IPS-15b (cell line): ENCODE results near the gene SMARCB1.
A peak's percentile ranks its signal among the peaks of the same experiment; 100 is the strongest.

Source experiments
- H3K27me3 ChIP-seq: one replicate; pipeline ENCODE4 v1.6.1; 2013; ENCODE audit warnings: low read length; ENCODE audit not compliant: control insufficient read depth, insufficient read depth
- H3K36me3 ChIP-seq: one replicate; pipeline ENCODE4 v1.6.1; 2013; ENCODE audit warnings: low read length; ENCODE audit not compliant: control insufficient read depth, insufficient read depth
- H3K4me1 ChIP-seq: one replicate; pipeline ENCODE4 v1.6.1; 2013; ENCODE audit warnings: mild to moderate bottlenecking, low read length; ENCODE audit not compliant: control insufficient read depth, insufficient read depth
- H3K4me3 ChIP-seq: one replicate; pipeline ENCODE4 v1.5.1; 2013; ENCODE audit warnings: low read depth, low read length
- H3K9ac ChIP-seq: one replicate; pipeline ENCODE4 v1.6.1; 2013; ENCODE audit warnings: low read depth, mild to moderate bottlenecking, low read length
- H3K9me3 ChIP-seq: one replicate; pipeline ENCODE4 v1.6.1; 2013; ENCODE audit warnings: mild to moderate bottlenecking, low read length; ENCODE audit not compliant: control insufficient read depth, insufficient read depth

The SMARCB1 gene

GRCh38 chr22:23763954-23764353 is 22.8 kb upstream of the SMARCB1 start:
- no peak overlapping the region for H3K9ac ChIP-seq
- H3K4me1 ChIP-seq: peaks cover 13% of the 10 kb centered on the region
- peaks cover under 1% of the 10 kb centered on the region for H3K27me3 ChIP-seq
- peak overlapping the region; percentile 52 for H3K4me3 ChIP-seq
- no peaks in the 10 kb centered on the region for H3K9me3 ChIP-seq
- H3K36me3 ChIP-seq: peaks cover 13% of the 10 kb centered on the region

GRCh38 chr22:23764899-23765881 is 21.6 kb upstream of the SMARCB1 start:
- Histone ChIP-seq H3K27me3 (peaks cover 9% of the 10 kb centered on the region), H3K4me3 (no peak overlapping the region), H3K9ac (no peak overlapping the region), H3K36me3 (peaks cover 13% of the 10 kb centered on the region), H3K9me3 (no peaks in the 10 kb centered on the region), H3K4me1 (peaks cover 13% of the 10 kb centered on the region)

GRCh38 chr22:23767303-23767672 is 19.5 kb upstream of the SMARCB1 start:
- Histone ChIP-seq H3K4me1 (peaks cover 13% of the 10 kb centered on the region), H3K9ac (peak overlapping the region; percentile 73)

DNA sequence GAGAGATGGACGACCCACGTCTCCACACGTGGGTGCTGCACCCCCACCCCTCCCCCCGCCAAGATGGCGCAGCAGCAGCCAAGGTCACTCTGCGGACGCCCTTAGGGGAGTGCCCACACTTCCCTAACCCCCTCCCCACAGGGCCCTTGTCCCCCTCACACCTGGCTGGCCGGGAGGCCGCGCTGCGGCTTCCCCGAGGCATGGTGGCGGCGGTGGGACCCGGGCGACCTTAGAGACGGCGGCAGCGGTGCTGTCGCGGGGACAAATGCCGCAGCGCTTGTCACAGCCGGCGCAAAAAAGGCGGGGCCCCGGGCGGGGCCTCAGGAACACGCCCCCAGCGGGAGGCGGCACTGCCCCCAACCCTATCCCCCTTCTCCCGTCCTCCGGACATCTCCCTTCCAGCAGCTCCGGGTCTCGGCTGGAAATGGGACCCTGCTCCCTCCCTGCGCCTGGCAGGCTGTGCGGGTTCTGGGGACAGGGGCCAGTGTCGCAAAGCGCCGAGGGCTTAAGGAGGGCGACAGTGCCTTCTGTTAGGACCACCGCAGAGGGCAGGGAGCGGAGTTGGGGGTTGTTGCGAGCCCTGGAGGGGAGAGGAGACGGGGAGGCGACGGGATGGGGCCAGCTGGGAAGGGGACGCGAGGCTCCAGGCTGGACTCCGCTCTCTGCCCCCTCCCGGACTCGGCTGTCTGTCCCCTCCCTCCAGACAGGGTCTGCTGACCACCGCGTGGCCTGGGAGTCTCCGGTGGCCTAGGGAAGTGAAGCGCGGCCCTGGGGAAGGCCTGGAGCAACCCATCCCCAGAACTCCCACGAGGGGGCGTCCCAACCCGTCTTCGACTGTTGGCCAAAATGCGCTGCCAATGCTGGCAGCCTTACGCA is 18.9 kb upstream of the SMARCB1 start, which contains the start of gene CHCHD10:
TSS of gene CHCHD10 (minus strand) at position 300 of the 876 bp plus-strand sequence. CDS start at position 202, 98 bp downstream.
- H3K36me3 ChIP-seq: peaks cover 13% of the 10 kb centered on the region
- H3K4me1 ChIP-seq: peaks cover 12% of the 10 kb centered on the region
- H3K4me3 ChIP-seq: peak within 1 kb of the TSS; percentile 84
- H3K9me3 ChIP-seq: no peaks in the 10 kb centered on the region
- peak within 1 kb of the TSS; percentile 73 for H3K9ac ChIP-seq
- H3K27me3 ChIP-seq: peaks cover 9% of the 10 kb centered on the region

More at GRCh38 chr22:23767303-23767672, 19.5 kb upstream of the SMARCB1 start:
- Histone ChIP-seq H3K36me3 (peaks cover 13% of the 10 kb centered on the region), H3K9me3 (no peaks in the 10 kb centered on the region), H3K27me3 (peaks cover 9% of the 10 kb centered on the region), H3K4me3 (peak overlapping the region; percentile 84)

DNA sequence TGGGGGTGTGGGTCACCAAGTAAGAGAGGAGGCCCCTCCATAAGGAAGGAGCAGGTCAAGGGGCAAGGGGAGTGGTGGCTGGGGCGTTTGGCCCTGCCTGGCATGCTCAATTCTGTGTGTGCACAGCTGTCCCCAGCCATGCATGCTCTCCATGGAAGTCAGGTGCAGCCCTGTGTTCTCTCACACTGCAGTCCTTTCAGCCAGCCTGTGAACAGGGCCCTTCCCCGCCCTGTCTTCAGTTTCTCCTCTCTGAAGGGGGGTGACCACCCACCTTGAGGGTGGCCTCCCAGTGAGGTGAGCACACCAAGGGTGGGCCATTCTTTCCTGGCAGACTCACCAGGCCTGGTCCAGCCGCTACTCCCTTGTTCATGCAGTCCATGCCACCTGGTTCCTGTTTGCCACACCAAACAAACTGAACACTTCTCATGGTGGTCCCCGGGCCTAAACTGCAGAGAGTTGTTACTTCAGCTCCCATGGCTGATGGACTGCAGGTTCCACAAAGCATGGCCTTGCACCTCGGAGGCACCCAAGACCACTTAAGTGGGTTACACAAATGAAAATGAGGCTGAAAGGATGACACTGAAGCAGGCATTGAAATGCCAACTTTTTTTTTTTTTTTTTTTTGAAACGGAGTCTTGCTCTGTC is 17.3 kb upstream of the SMARCB1 start:
- Histone ChIP-seq H3K9me3 (no peaks in the 10 kb centered on the region), H3K27me3 (peaks cover 24% of the 10 kb centered on the region), H3K4me3 (no peak overlapping the region), H3K4me1 (peaks cover 3% of the 10 kb centered on the region), H3K36me3 (peaks cover 13% of the 10 kb centered on the region), H3K9ac (no peak overlapping the region)

DNA sequence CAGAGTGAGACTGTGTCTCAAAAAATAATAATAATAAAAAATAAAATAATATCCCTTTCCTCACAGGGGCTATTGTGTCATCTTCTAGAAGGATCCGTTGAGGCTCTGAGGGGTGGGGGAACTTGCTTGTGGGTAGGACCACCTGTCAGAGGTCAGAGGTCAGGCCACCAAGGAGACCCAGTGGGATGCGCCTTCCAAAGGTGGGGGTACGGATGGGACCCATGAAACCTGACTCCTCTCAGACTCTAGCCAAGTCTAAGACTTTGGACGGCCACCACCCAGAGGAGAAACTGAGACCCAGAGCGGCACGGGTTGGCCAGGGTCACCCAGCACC is 14.5 kb upstream of the SMARCB1 start:
- H3K9me3 ChIP-seq: no peaks in the 10 kb centered on the region
- H3K4me3 ChIP-seq: peak overlapping the region; percentile 43
- H3K9ac ChIP-seq: no peak overlapping the region
- H3K27me3 ChIP-seq: peaks cover 33% of the 10 kb centered on the region
- no peaks in the 10 kb centered on the region for H3K4me1 ChIP-seq
- no peaks in the 10 kb centered on the region for H3K36me3 ChIP-seq

GRCh38 chr22:23772649-23773473 is 13.9 kb upstream of the SMARCB1 start, which contains the start of gene MMP11:
MMP11 (plus strand) TSS chr22:23772849; CDS start chr22:23772871, 22 bp downstream.
- H3K9me3 ChIP-seq: no peaks in the 10 kb centered on the region
- H3K27me3 ChIP-seq: peaks cover 33% of the 10 kb centered on the region
- no peak within 1 kb of the TSS for H3K9ac ChIP-seq
- H3K4me3 ChIP-seq: peak within 1 kb of the TSS; percentile 72
- no peaks in the 10 kb centered on the region for H3K4me1 ChIP-seq
- no peaks in the 10 kb centered on the region for H3K36me3 ChIP-seq

DNA sequence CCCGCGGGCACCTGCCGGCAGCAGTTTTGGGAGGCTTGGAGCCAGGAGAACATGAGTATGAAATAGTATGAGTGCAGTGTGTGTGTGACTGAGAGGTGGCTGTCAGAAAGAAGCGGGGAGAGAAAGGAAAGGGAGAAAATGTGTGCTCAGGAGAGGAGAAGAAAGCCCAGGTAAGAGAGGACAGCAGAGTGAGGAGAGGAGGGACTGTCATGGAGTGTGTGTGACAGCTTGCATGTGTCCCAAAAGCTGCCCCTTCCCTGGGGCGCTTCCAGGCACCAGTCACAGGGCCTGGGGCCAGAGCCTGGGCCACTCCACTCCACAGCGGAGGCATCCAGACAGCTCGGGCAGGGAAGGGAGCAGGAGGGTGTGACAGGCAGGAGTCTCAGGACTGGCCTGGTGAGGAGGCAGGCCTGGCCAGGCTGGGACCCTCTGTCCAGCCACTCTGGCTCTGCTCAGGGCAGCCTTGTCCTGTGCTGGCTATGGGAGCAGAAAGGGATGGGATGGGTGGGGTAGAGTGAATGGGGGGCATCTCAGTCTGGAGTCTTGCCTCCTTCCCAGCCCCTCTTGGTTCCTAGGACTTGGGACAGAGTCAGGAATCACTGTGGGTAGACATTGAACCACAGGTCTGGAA is 13.2 kb upstream of the SMARCB1 start:
- no peaks in the 10 kb centered on the region for H3K9me3 ChIP-seq
- peaks cover 33% of the 10 kb centered on the region for H3K27me3 ChIP-seq
- no peak overlapping the region for H3K9ac ChIP-seq
- H3K36me3 ChIP-seq: no peaks in the 10 kb centered on the region
- no peaks in the 10 kb centered on the region for H3K4me1 ChIP-seq
- peak overlapping the region; percentile 72 for H3K4me3 ChIP-seq

DNA sequence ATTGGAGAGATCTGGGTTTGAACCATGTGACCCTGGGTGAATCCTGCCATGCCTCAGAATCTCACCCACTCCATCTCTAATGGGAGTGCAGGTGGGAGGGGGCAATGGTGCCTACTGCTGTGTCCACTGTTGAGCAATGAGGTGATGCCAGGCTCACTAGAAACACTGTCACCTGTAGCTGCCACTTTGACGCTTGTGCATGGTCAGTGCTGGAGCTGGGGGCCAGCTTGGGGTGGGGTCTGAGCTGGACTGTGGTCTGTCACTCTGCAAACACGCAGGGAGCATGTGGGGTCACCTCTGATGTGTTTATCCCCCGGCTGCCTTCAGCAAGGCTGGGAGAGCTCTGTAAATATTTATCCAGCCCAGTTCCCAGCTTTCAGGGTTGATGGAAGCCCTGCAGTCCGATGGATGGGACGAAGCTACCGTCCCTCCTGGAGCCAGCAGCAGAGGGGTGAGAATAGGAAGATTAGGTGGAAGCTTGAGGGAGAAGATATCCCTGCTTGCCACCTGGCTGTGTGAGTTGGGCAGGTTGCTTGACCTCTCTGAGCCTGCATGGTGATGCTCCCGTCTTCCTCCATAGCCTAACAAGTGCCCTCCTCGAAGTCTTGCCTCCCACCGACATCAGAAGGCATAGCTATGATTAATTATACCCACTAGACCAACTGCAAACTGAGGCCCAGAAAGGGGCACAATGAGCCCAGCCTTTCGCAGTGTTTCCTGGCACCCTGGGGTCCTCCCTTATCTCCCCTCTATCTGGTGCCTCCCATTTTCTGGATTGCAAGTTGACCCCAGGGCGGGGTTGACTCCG is 12.4 kb upstream of the SMARCB1 start:
- Histone ChIP-seq H3K36me3 (no peaks in the 10 kb centered on the region), H3K9me3 (no peaks in the 10 kb centered on the region), H3K4me1 (no peaks in the 10 kb centered on the region), H3K9ac (no peak overlapping the region), H3K4me3 (no peak overlapping the region), H3K27me3 (peaks cover 29% of the 10 kb centered on the region)

DNA sequence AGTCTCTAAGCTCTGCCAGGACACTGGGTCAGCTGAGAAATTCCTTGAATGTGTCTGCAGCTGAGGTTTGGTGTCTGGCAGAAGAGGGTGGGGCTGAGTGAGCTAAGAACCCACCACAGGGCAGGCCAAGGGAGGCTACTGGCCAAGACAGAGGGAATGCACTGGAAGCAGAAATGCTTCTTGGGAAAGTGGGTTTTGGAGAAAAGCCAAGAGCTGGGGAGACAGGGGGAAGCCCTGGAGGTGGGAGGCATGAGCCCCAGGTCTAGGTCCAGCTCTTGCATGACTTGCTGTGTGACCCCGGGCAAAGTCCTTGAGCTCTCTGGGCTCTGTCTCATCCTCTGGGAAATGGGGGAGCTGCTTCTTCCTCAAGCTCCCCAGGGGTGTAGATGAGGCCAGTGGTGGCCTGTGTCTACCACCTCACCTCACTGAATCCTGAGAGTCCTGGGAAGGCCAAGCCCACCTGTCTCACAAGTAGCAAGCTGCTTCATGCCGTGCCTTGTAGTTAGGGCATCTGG is 11.8 kb upstream of the SMARCB1 start:
- Histone ChIP-seq H3K36me3 (no peaks in the 10 kb centered on the region), H3K4me3 (no peak overlapping the region), H3K9ac (no peak overlapping the region), H3K4me1 (no peaks in the 10 kb centered on the region), H3K9me3 (no peaks in the 10 kb centered on the region), H3K27me3 (peaks cover 24% of the 10 kb centered on the region)
